K562 (cell line): ENCODE results near the gene HMBS. TPM values are rescaled to one million over a fixed set of nuclear protein-coding genes. Genes with fewer than 3 reads are reported as not detected.
A peak's percentile ranks its signal among the peaks of the same experiment; 100 is the strongest.

ENCODE experiments used
- ATAC-seq: fragments of 200-7000 bp; cut with Tn5 transposase; 3 replicates; pipeline ENCODE4 v1.9.1; 2020; ENCODE audit warnings: moderate library complexity
- BruUV-seq: library from RNA; stranded (reverse); fragments of 400-500 nt; replicated peaks from 2 replicates; lab custom pipeline; 2021; lab: Mats Ljungman, UMichigan
- CTCF ChIA-PET: fragments of 300-600 bp; formaldehyde crosslinking; extraction: SDS; loops from one replicate; lab custom pipeline; 2021; ENCODE audit warnings: low intra/inter-chr PET ratio; lab: Yijun Ruan, JAX
- POLR2A ChIA-PET: fragments of 300-600, 350-650 bp; sonication (Branson Sonifier 250); formaldehyde crosslinking; extraction: SDS; loops from one replicate; lab custom pipeline; 2021; ENCODE audit warnings: antibody characterized with exemption, inconsistent platforms; lab: Yijun Ruan, JAX
- DNase-seq, 4 experiments: peaks; one replicate each; pipeline versions ENCODE4 v3.0.0 to v3.0.0-alpha.2; 2011 to 2018; ENCODE audit warnings: low spot score in 3 of 4, mixed read lengths in 3 of 4; ENCODE audit errors: extremely low read depth in 1 of 4
- FAIRE-seq: peaks from 2 replicates; lab custom pipeline; 2011; peaks lifted over from hg19 to GRCh38; lab: Jason Lieb, UNC
- H2AFZ ChIP-seq: 2 replicates; pipeline ENCODE4 v1.6.0; 2011; ENCODE audit warnings: low read depth, low read length, control low read depth, inconsistent platforms
- H3K27ac ChIP-seq: fragments of 200-600 bp; 3 replicates; pipeline ENCODE4 v1.8.0; 2011; ENCODE audit warnings: low read depth, mild to moderate bottlenecking, control low read depth, inconsistent platforms, low read length, moderate library complexity, mixed read lengths; ENCODE audit errors: extremely low read depth
- H3K27me3 ChIP-seq, 2 experiments: fragments of 300-600 bp in 1 of 2; 2 replicates in 1 of 2; 3 replicates in 1 of 2; pipeline versions ENCODE4 v1.6.0 to v1.8.0; 2011; ENCODE audit warnings: inconsistent platforms in 2 of 2, low read length in 2 of 2, mild to moderate bottlenecking in 1 of 2, mixed read lengths in 1 of 2, moderate library complexity in 1 of 2; ENCODE audit not compliant: control insufficient read depth in 2 of 2, insufficient read depth in 2 of 2
- H3K36me3 ChIP-seq: fragments of 300-600 bp; 3 replicates; pipeline ENCODE4 v1.8.0; 2011; ENCODE audit warnings: mild to moderate bottlenecking, low read length, inconsistent platforms; ENCODE audit not compliant: control insufficient read depth, insufficient read depth
- H3K4me1 ChIP-seq, 2 experiments: fragments of 200-600 bp in 1 of 2; replicated peaks in 1 of 2; 2 replicates in 1 of 2; 3 replicates in 1 of 2; pipeline versions ENCODE4 v1.5.1 to v1.8.0; 2011; ENCODE audit warnings: inconsistent platforms in 2 of 2, low read length in 2 of 2, mild to moderate bottlenecking in 1 of 2, mixed read lengths in 1 of 2, moderate library complexity in 1 of 2; ENCODE audit not compliant: control insufficient read depth in 2 of 2, insufficient read depth in 2 of 2
- H3K4me2 ChIP-seq: 2 replicates; pipeline ENCODE4 v1.6.1; 2011; ENCODE audit warnings: low read length, control low read depth, inconsistent platforms, mixed read lengths; ENCODE audit not compliant: insufficient read depth
- H3K4me3 ChIP-seq: fragments of 200-600 bp; sonication (generic), shearing (Covaris generic); 2 replicates; pipeline ENCODE4 v1.5.1; 2016; ENCODE audit warnings: control low read depth, inconsistent platforms
- H3K79me2 ChIP-seq: fragments of 200-600 bp; 3 replicates; pipeline ENCODE4 v1.8.0; 2011; ENCODE audit warnings: low read length, inconsistent platforms; ENCODE audit not compliant: control insufficient read depth, insufficient read depth
- H3K9ac ChIP-seq, 2 experiments: 2 replicates each; pipeline versions ENCODE4 v1.6.0 to v1.6.1; 2011; ENCODE audit warnings: low read depth in 2 of 2, low read length in 2 of 2, control low read depth in 1 of 2, inconsistent platforms in 1 of 2, mild to moderate bottlenecking in 1 of 2, mixed read lengths in 1 of 2; ENCODE audit not compliant: insufficient read depth in 1 of 2
- H3K9me1 ChIP-seq: one replicate; pipeline ENCODE4 v1.6.0; 2011; ENCODE audit warnings: inconsistent platforms, mild to moderate bottlenecking, low read length, moderate library complexity; ENCODE audit not compliant: control insufficient read depth, insufficient read depth
- H3K9me3 ChIP-seq: replicated peaks from 2 replicates; pipeline ENCODE4 v1.5.1; 2011; ENCODE audit warnings: low read depth, low read length, inconsistent platforms; ENCODE audit not compliant: control insufficient read depth, insufficient read depth
- H4K20me1 ChIP-seq: replicated peaks from 2 replicates; pipeline ENCODE4 v1.6.1; 2011; ENCODE audit warnings: low read length, inconsistent platforms, mixed read lengths; ENCODE audit not compliant: control insufficient read depth, insufficient read depth
- CBX3 ChIP-seq, 2 experiments: IDR thresholded peaks; 1 replicate in 1 of 2; 2 replicates in 1 of 2; pipeline ENCODE4 v1.6.1; 2012; ENCODE audit warnings: inconsistent platforms in 2 of 2, low read length in 2 of 2, borderline replicate concordance in 1 of 2, control low read depth in 1 of 2
- HDAC3 ChIP-seq: fragments of 450-650 bp; IDR thresholded peaks from 2 replicates; pipeline ENCODE4 v1.6.1; 2018; ENCODE audit warnings: borderline replicate concordance, mild to moderate bottlenecking, moderate library complexity; ENCODE audit not compliant: partially characterized antibody
- NCOA1 ChIP-seq: fragments of 450-650 bp; IDR thresholded peaks from 2 replicates; pipeline ENCODE4 v1.6.1; 2016; ENCODE audit warnings: low read depth
- NCOR1 ChIP-seq: fragments of 450-650 bp; IDR thresholded peaks from 2 replicates; pipeline ENCODE4 v1.6.1; 2016; ENCODE audit warnings: mild to moderate bottlenecking, moderate library complexity
- NR1H2 ChIP-seq: sonication (generic); formaldehyde crosslinking; IDR thresholded peaks from 2 replicates; pipeline ENCODE4 v1.4.0; 2020; ENCODE audit warnings: mild to moderate bottlenecking, missing genetic modification reagents
- SAP30 ChIP-seq: fragments of 200-600 bp; sonication (generic); IDR thresholded peaks from 2 replicates; pipeline ENCODE4 v1.6.1; 2012; ENCODE audit warnings: borderline replicate concordance, low read depth, mild to moderate bottlenecking, moderate library complexity, low read length, control low read depth, inconsistent platforms; ENCODE audit not compliant: insufficient read depth, poor library complexity, severe bottlenecking
- SMAD1 ChIP-seq: fragments of 150-350 bp; IDR thresholded peaks from 2 replicates; pipeline ENCODE4 v1.6.1; 2014; ENCODE audit warnings: low read length, low read depth; ENCODE audit not compliant: partially characterized antibody
- SMARCB1 ChIP-seq: IDR thresholded peaks from 2 replicates; pipeline ENCODE4 v1.6.1; 2011; ENCODE audit warnings: improper control_type of control experiment, low read depth; ENCODE audit not compliant: insufficient read length
- ZBTB5 ChIP-seq: fragments of 450-650 bp; IDR thresholded peaks from 2 replicates; pipeline ENCODE4 v1.6.1; 2017; ENCODE audit warnings: antibody characterized with exemption
- ZMIZ1 ChIP-seq, 2 experiments: fragments of 150-350 bp in 1 of 2; IDR thresholded peaks; 2 replicates each; pipeline ENCODE4 v1.6.1; 2012 to 2016; ENCODE audit warnings: low read depth in 2 of 2, low read length in 2 of 2, mild to moderate bottlenecking in 1 of 2, moderate library complexity in 1 of 2
- ZNF384 ChIP-seq: IDR thresholded peaks from 2 replicates; pipeline ENCODE4 v1.6.1; 2012; ENCODE audit warnings: low read depth, low read length, improper control_type of control experiment
- WGBS: fragments of 100-300 bp; shearing (Covaris generic); methylation state at CpG from one replicate; pipeline ENCODE4 v1.1.6; 2016; ENCODE audit warnings: low coverage, mixed read lengths; ENCODE audit not compliant: insufficient coverage; ENCODE audit errors: missing lambda C conversion rate; 5-methylcytosine and 5-hydroxymethylcytosine counted together
- in situ Hi-C: fragments of 300-500 bp; cut with MboI; formaldehyde crosslinking; loops from 4 replicates; pipeline ENCODE4 v1.15.0; 2018; ENCODE audit warnings: inconsistent platforms, mixed read lengths
- intact Hi-C: fragments of 100-400 bp; cut with micrococcal nuclease; formaldehyde crosslinking; loops from 2 replicates; pipeline ENCODE4 v1.14.2; 2022
- polyA plus RNA-seq, 8 experiments: library from polyadenylated mRNA; depleted of rRNA in 4 of 8; stranded (reverse) in 5 of 8; unstranded in 3 of 8; fragments of >200 nt; fragmentation: Nextera tagmentation in 2 of 8; fragmentation: Illumina TruSeq in 1 of 8; extraction: Ambion mirVana in 2 of 8; extraction: Trizol in 1 of 8; gene quantifications; 2 replicates each; pipeline versions ENCODE4 v1.2.1 to v1.2.3, GENCODE V29; 2011 to 2014; ENCODE audit warnings: inconsistent platforms in 1 of 8, missing spikeins in 1 of 8
- total RNA-seq, 7 experiments: library from RNA; depleted of rRNA in 6 of 7; stranded (reverse); fragments of >200 nt in 6 of 7; fragmentation: Illumina TruSeq in 2 of 7; extraction: Trizol in 2 of 7; gene quantifications; 2 replicates each; pipeline versions ENCODE4 v1.2.1 to v1.2.3, GENCODE V29; 2011 to 2021; ENCODE audit warnings: low replicate concordance in 1 of 7

HMBS gene
- total and polyA plus RNA-seq, 9 of the 15 experiments (the other 6 are each of a cell fraction or from before 2014, with no cell fraction given), result 56.9 to 385 (median 286) TPM

- TF ChIP-seq ZBTB5, result no peak
- TF ChIP-seq HDAC3, result peak; percentile 70
- no peak for TF ChIP-seq NR1H2 (CRISPR knock-in tag)
- peak; percentile 28 for TF ChIP-seq SMAD1
- TF ChIP-seq NCOA1, result peak; percentile 55; the same call in 1 of the 2 replicates
- TF ChIP-seq SAP30, result no peak
These were observed 761 bp downstream of the HMBS start (continued) for GRCh38 chr11:119085437-119085847.

- H3K79me2 ChIP-seq, result peaks cover 71% of the 10 kb centered on the region
- BruUV-seq, result no TSS peak
- in situ Hi-C loops (no loop called here), intact Hi-C loops (loop anchor here (5.0 kb wide), 1 partner anchor 70 kb away; the partner anchor contains the start of genes RPS25 and TRAPPC4)
- peaks cover 2% of the 10 kb centered on the region for H4K20me1 ChIP-seq
- H3K4me1 ChIP-seq, result peaks cover 33 to 59% of the 10 kb centered on the region in 2 experiments
- H2AFZ ChIP-seq, result no peak overlapping the region; the same call in none of the 2 replicates
- H3K4me3 ChIP-seq, result peak overlapping the region; percentile 94; the same call in 1 of the 2 replicates
- H3K36me3 ChIP-seq, result peaks cover 48% of the 10 kb centered on the region
- ATAC-seq, result no peak
- H3K9me3 ChIP-seq, result no peaks in the 10 kb centered on the region
- H3K9me1 ChIP-seq, result no peaks in the 10 kb centered on the region
- TF ChIP-seq ZNF384 (peak; percentile 65; the same call in 1 of the 2 replicates), CBX3 (IDR thresholded peaks at IDR 0.05; ENCODE audit: borderline replicate concordance in 1 of 2, low read length in 2 of 2) (no peak), SMARCB1 (peak; percentile 23), ZMIZ1 (IDR thresholded peaks at IDR 0.05; ENCODE audit: low read depth in 2 of 2, low read length in 2 of 2) (no peak), NCOR1 (no peak), NCOA1 (no peak)
- CTCF ChIA-PET, result interaction anchor here (0.7 kb wide), 1 partner anchor 25 kb away, joined by 3 read pairs; no protein-coding TSS in a partner anchor
- peak overlapping the region; percentile 95 for H3K27ac ChIP-seq
- POLR2A ChIA-PET, result interaction anchor here (0.7 to 5.8 kb wide), 5 partner anchors 9 to 169 kb away, joined by 4 to 50 read pairs (median 11); partner anchors contain the start of genes DPAGT1, HYOU1 and VPS11
- DNase-seq, result no peak
- H3K9ac ChIP-seq, result peak overlapping the region; percentile 5 to 94; a peak in 3 of 4 replicates
- 22% methylated on average over 6 of the region's 6 CpGs for WGBS
- no peak for FAIRE-seq
- H3K27me3 ChIP-seq, result no peaks in the 10 kb centered on the region
- peak overlapping the region; percentile 98 for H3K4me2 ChIP-seq
These were observed 2.4 kb downstream of the HMBS start for GRCh38 chr11:119087123-119087522.
